CD4-positive, alpha-beta T cell (primary cell): ENCODE measurements around the gene PRDM16. TPM values are rescaled to one million over a fixed set of nuclear protein-coding genes. Genes with fewer than 3 reads are reported as not detected.

Source experiments
- ATAC-seq: fragments of 200-7000 bp; cut with Tn5 transposase; one replicate; pipeline ENCODE4 v1.10.0; 2022; ENCODE audit warnings: mild to moderate bottlenecking; ENCODE audit not compliant: poor library complexity
- CTCF ChIA-PET: fragments of 350-600 bp; sonication (Branson Sonifier 250); formaldehyde crosslinking; loops from one replicate; lab custom pipeline; 2021; ENCODE audit warnings: antibody characterized with exemption, inconsistent platforms; lab: Charles Lee
- POLR2A ChIA-PET: fragments of 350-600 bp; sonication (Branson Sonifier 250); formaldehyde crosslinking; loops from one replicate; lab custom pipeline; 2021; ENCODE audit warnings: antibody characterized with exemption, inconsistent platforms; lab: Charles Lee
- DNase-seq, 14 experiments: peaks; one replicate each; pipeline ENCODE4 v3.0.0-alpha.2; 2013 to 2020; ENCODE audit warnings: mixed read lengths in 2 of 14
- H3K27ac ChIP-seq, 2 donors: one replicate each; pipeline versions ENCODE4 v1.5.1 to v1.7.0; 2013; ENCODE audit warnings: low read length in 2 of 2, low read depth in 1 of 2, mild to moderate bottlenecking in 1 of 2
- H3K27me3 ChIP-seq, 2 experiments: 1 replicate in 1 of 2; 2 replicates in 1 of 2; pipeline versions ENCODE4 v1.6.1 to v1.7.0; 2013; ENCODE audit warnings: low read length in 2 of 2, control low read depth in 1 of 2, mild to moderate bottlenecking in 1 of 2, moderate library complexity in 1 of 2; ENCODE audit not compliant: insufficient read depth in 2 of 2, control insufficient read depth in 1 of 2
- H3K36me3 ChIP-seq: one replicate; pipeline ENCODE4 v1.6.1; 2013; ENCODE audit warnings: low read length, control low read depth; ENCODE audit not compliant: insufficient read depth
- H3K4me1 ChIP-seq: one replicate; pipeline ENCODE4 v1.6.1; 2013; ENCODE audit warnings: low read length, control low read depth; ENCODE audit not compliant: insufficient read depth
- H3K4me3 ChIP-seq: one replicate; pipeline ENCODE4 v1.5.1; 2013; ENCODE audit warnings: mild to moderate bottlenecking, low read length, moderate library complexity
- H3K9me3 ChIP-seq, 2 experiments: 1 replicate in 1 of 2; 2 replicates in 1 of 2; pipeline versions ENCODE4 v1.6.1 to v1.7.0; 2013; ENCODE audit warnings: low read length in 2 of 2, mild to moderate bottlenecking in 2 of 2, control low read depth in 1 of 2, moderate library complexity in 1 of 2; ENCODE audit not compliant: control insufficient read depth in 1 of 2, insufficient read depth in 1 of 2
- H3K27ac Mint-ChIP-seq: one replicate; pipeline ENCODE4 v1.8.0; 2020; ENCODE audit warnings: mixed read lengths
- H3K27me3 Mint-ChIP-seq: one replicate; pipeline ENCODE4 v1.8.0; 2021; ENCODE audit warnings: mixed read lengths
- H3K36me3 Mint-ChIP-seq: one replicate; pipeline ENCODE4 v1.8.0; 2021; ENCODE audit warnings: low read depth, mixed read lengths
- H3K4me1 Mint-ChIP-seq: one replicate; pipeline ENCODE4 v1.8.0; 2021; ENCODE audit warnings: low read depth, mixed read lengths
- H3K4me3 Mint-ChIP-seq: one replicate; pipeline ENCODE4 v1.8.0; 2020; ENCODE audit warnings: mild to moderate bottlenecking, mixed read lengths
- H3K9me3 Mint-ChIP-seq: one replicate; pipeline ENCODE4 v1.8.0; 2020; ENCODE audit warnings: mixed read lengths
- CTCF ChIP-seq: fragments of 200-600 bp; IDR thresholded peaks from one replicate; pipeline ENCODE4 v1.8.0; 2022; ENCODE audit warnings: antibody characterized with exemption, mild to moderate bottlenecking
- intact Hi-C, 2 experiments: fragments of 100-400 bp; cut with DNase I in 1 of 2; cut with micrococcal nuclease in 1 of 2; formaldehyde crosslinking; loops; one replicate each; pipeline versions ENCODE4 v1.15.1 to v1.9.0; 2023 to 2025; cut with DNase I, micrococcal nuclease
- total RNA-seq, 174 experiments: library from RNA in 2 of 174; stranded (reverse) in 2 of 174; gene quantifications; one replicate each; pipeline ENCODE4 v1.2.3 and lab custom pipeline; 2021 to 2026

The PRDM16 gene
- total RNA-seq, 2 experiments from 2014 or later: not detected

- intact Hi-C loops: loop anchor here (2.0 to 5.0 kb wide), 3 partner anchors 31 to 351 kb away; no protein-coding TSS in a partner anchor
- Histone ChIP-seq H3K27me3 (peaks cover 19 to 21% of the 10 kb centered on the region in 2 experiments), H3K36me3 (no peaks in the 10 kb centered on the region), H3K4me1 (peaks cover 22% of the 10 kb centered on the region), H3K27ac (no peak overlapping the region), H3K9me3 (peaks cover 0 to 22% of the 10 kb centered on the region in 2 experiments), H3K4me3 (no peak overlapping the region)
- DNase-seq (no peak), ATAC-seq (no peak)
- H3K36me3 Mint-ChIP-seq: no peaks in the 10 kb centered on the region
- ChIA-PET POLR2A (interaction anchor here (0.9 to 1.2 kb wide), 4 partner anchors 34 to 272 kb away, joined by 3 to 8 read pairs (median 6); no protein-coding TSS in a partner anchor), CTCF (interaction anchor here (0.8 to 1.5 kb wide), 11 partner anchors 8 to 350 kb away, joined by 3 to 23 read pairs (median 4); no protein-coding TSS in a partner anchor)
- no peak overlapping the region for H3K4me3 Mint-ChIP-seq
- peaks cover 3% of the 10 kb centered on the region for H3K4me1 Mint-ChIP-seq
- H3K27me3 Mint-ChIP-seq: peaks cover 18% of the 10 kb centered on the region
- no peaks in the 10 kb centered on the region for H3K9me3 Mint-ChIP-seq
- no peak for TF ChIP-seq CTCF
- no peak overlapping the region for H3K27ac Mint-ChIP-seq
These were observed 383.2 kb downstream of the PRDM16 start for GRCh38 chr1:3451994-3452865.

DNA sequence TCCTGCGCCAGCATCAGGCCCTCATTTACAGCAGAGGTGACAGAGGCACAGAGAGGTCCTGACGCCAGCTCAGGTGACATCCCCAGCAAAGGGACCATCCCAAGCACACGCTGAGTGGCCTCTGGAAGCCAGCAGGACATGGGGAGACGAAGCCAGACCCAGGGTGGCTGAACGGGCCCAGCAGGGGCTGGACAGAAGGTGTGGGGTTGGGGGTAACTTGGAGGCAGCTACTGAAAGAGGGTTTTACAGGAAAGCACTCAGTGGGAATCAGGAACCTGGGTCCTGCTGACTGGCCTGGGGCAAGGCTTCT lies 383.8 kb downstream of the PRDM16 start:
- no peak overlapping the region for H3K4me3 ChIP-seq
- no peak for TF ChIP-seq CTCF
- Mint-ChIP-seq H3K9me3 (no peaks in the 10 kb centered on the region), H3K27ac (no peak overlapping the region), H3K4me1 (peaks cover 3% of the 10 kb centered on the region), H3K36me3 (no peaks in the 10 kb centered on the region), H3K27me3 (peaks cover 18% of the 10 kb centered on the region), H3K4me3 (no peak overlapping the region)
- H3K4me1 ChIP-seq: peaks cover 22% of the 10 kb centered on the region
- peaks cover 19 to 21% of the 10 kb centered on the region in 2 experiments for H3K27me3 ChIP-seq
- CTCF ChIA-PET: interaction anchor here (0.8 to 1.5 kb wide), 11 partner anchors 9 to 349 kb away, joined by 3 to 23 read pairs (median 4); no protein-coding TSS in a partner anchor
- POLR2A ChIA-PET: interaction anchor here (0.9 to 1.2 kb wide), 4 partner anchors 33 to 272 kb away, joined by 3 to 8 read pairs (median 6); no protein-coding TSS in a partner anchor
- peaks cover 0 to 22% of the 10 kb centered on the region in 2 experiments for H3K9me3 ChIP-seq
- H3K27ac ChIP-seq: no peak overlapping the region
- DNase-seq (no peak), ATAC-seq (no peak)
- intact Hi-C loops: loop anchor here (1.0 to 5.0 kb wide), 6 partner anchors 30 to 350 kb away; no protein-coding TSS in a partner anchor
- no peaks in the 10 kb centered on the region for H3K36me3 ChIP-seq

- Histone ChIP-seq H3K9me3 (peaks cover 0 to 22% of the 10 kb centered on the region in 2 experiments), H3K4me1 (peaks cover 22% of the 10 kb centered on the region), H3K27me3 (peaks cover 19 to 21% of the 10 kb centered on the region in 2 experiments), H3K27ac (no peak overlapping the region), H3K36me3 (no peaks in the 10 kb centered on the region), H3K4me3 (no peak overlapping the region)
- Mint-ChIP-seq H3K9me3 (no peaks in the 10 kb centered on the region), H3K4me1 (peaks cover 3% of the 10 kb centered on the region), H3K4me3 (peak overlapping the region; percentile 81), H3K36me3 (no peaks in the 10 kb centered on the region), H3K27me3 (peaks cover 18% of the 10 kb centered on the region), H3K27ac (no peak overlapping the region)
- POLR2A ChIA-PET: interaction anchor here (0.9 to 1.2 kb wide), 4 partner anchors 33 to 271 kb away, joined by 3 to 8 read pairs (median 6); no protein-coding TSS in a partner anchor
- CTCF ChIA-PET: interaction anchor here (0.8 to 1.5 kb wide), 11 partner anchors 9 to 349 kb away, joined by 3 to 23 read pairs (median 4); no protein-coding TSS in a partner anchor
- peak; percentile 58 to 83 (median 68) for DNase-seq
- ATAC-seq: peak; percentile 85
- intact Hi-C loops: loop anchor here (1.0 to 5.0 kb wide), 6 partner anchors 30 to 350 kb away; no protein-coding TSS in a partner anchor
- TF ChIP-seq CTCF: peak; percentile 93
These were observed 384.3 kb downstream of the PRDM16 start for GRCh38 chr1:3453203-3453761.
